Activated T-cell treated with anti-CD3 and anti-CD28 coated beads, Interleukin-2, amount 50 U/mL, for 72 hours (primary cell): ENCODE data around the gene RAB3GAP1. TPM values are rescaled to one million over a fixed set of nuclear protein-coding genes. Genes with fewer than 3 reads are reported as not detected.
A peak's percentile ranks its signal among the peaks of the same experiment; 100 is the strongest.

Experiments used
- ATAC-seq, 2 donors: fragments of 150-1000 bp; cut with Tn5 transposase; replicated peaks in 1 of 2; 2 replicates each; pipeline ENCODE4 v1.10.0; 2021; ENCODE audit warnings: moderate library complexity in 2 of 2, mild to moderate bottlenecking in 1 of 2
- DNase-seq, 2 donors: peaks; one replicate each; pipeline ENCODE4 v3.0.0; 2021 to 2022; ENCODE audit warnings: mixed read lengths in 1 of 2
- H3K27ac Mint-ChIP-seq: one replicate; pipeline ENCODE4 v1.8.0; 2022; ENCODE audit warnings: mild to moderate bottlenecking, moderate library complexity, mixed read lengths
- H3K27me3 Mint-ChIP-seq: one replicate; pipeline ENCODE4 v1.8.0; 2022; ENCODE audit warnings: low read depth, mixed read lengths
- H3K36me3 Mint-ChIP-seq, 2 donors: one replicate each; pipeline ENCODE4 v1.8.0; 2022; ENCODE audit warnings: mixed read lengths in 2 of 2, mild to moderate bottlenecking in 1 of 2; ENCODE audit not compliant: insufficient read depth in 2 of 2
- H3K4me1 Mint-ChIP-seq: one replicate; pipeline ENCODE4 v1.8.0; 2022; ENCODE audit warnings: low read depth, mixed read lengths
- H3K4me3 Mint-ChIP-seq, 2 donors: one replicate each; pipeline ENCODE4 v1.8.0; 2022; ENCODE audit warnings: mild to moderate bottlenecking in 2 of 2, mixed read lengths in 2 of 2, moderate library complexity in 2 of 2
- H3K9me3 Mint-ChIP-seq, 2 donors: one replicate each; pipeline ENCODE4 v1.8.0; 2022; ENCODE audit warnings: mixed read lengths in 2 of 2
- total RNA-seq, 2 donors: library from RNA; stranded (reverse); gene quantifications; one replicate each; pipeline ENCODE4 v1.2.3, GENCODE V29; 2022

The RAB3GAP1 gene
- total RNA-seq, 2 donors from 2014 or later: 51.4 to 59.7 TPM

GRCh38 chr2:135186054-135186453 is 134.0 kb downstream of the RAB3GAP1 start:
- DNase-seq (no peak), ATAC-seq (no peak)
- Mint-ChIP-seq H3K9me3 (peaks cover 4 to 12% of the 10 kb centered on the region in 2 donors), H3K27me3 (no peaks in the 10 kb centered on the region), H3K27ac (no peak overlapping the region), H3K36me3 (peaks cover 6 to 14% of the 10 kb centered on the region in 2 donors), H3K4me3 (no peak overlapping the region), H3K4me1 (no peaks in the 10 kb centered on the region)

- DNase-seq: no peak
- Mint-ChIP-seq H3K9me3 (peaks cover 4 to 12% of the 10 kb centered on the region in 2 donors), H3K27ac (no peak overlapping the region), H3K36me3 (peaks cover 6 to 14% of the 10 kb centered on the region in 2 donors), H3K4me1 (no peaks in the 10 kb centered on the region), H3K27me3 (no peaks in the 10 kb centered on the region), H3K4me3 (no peak overlapping the region)
- no peak for ATAC-seq
Observed at GRCh38 chr2:135187270-135187669, 135.2 kb downstream of the RAB3GAP1 start.

- H3K27ac Mint-ChIP-seq: peak overlapping the region; percentile 77
- DNase-seq: no peak
- H3K27me3 Mint-ChIP-seq: no peaks in the 10 kb centered on the region
Observed at GRCh38 chr2:135189148-135189547, 137.1 kb downstream of the RAB3GAP1 start.

GRCh38 chr2:135190799-135191198 is 138.7 kb downstream of the RAB3GAP1 start:
- H3K4me3 Mint-ChIP-seq: no peak overlapping the region
- H3K36me3 Mint-ChIP-seq: peaks cover 8 to 14% of the 10 kb centered on the region in 2 donors
- DNase-seq (no peak), ATAC-seq (no peak)
- no peak overlapping the region for H3K27ac Mint-ChIP-seq
- H3K9me3 Mint-ChIP-seq: peaks cover 7 to 20% of the 10 kb centered on the region in 2 donors
- no peaks in the 10 kb centered on the region for H3K27me3 Mint-ChIP-seq
- no peaks in the 10 kb centered on the region for H3K4me1 Mint-ChIP-seq

More at GRCh38 chr2:135189148-135189547, 137.1 kb downstream of the RAB3GAP1 start:
- no peak overlapping the region for H3K4me3 Mint-ChIP-seq
- H3K4me1 Mint-ChIP-seq: no peaks in the 10 kb centered on the region
- H3K36me3 Mint-ChIP-seq: peaks cover 8 to 14% of the 10 kb centered on the region in 2 donors
- H3K9me3 Mint-ChIP-seq: peaks cover 7 to 20% of the 10 kb centered on the region in 2 donors
- no peak for ATAC-seq

GRCh38 chr2:135198481-135198880 is 146.4 kb downstream of the RAB3GAP1 start:
- peaks cover 2% of the 10 kb centered on the region in 2 donors for H3K9me3 Mint-ChIP-seq
- ATAC-seq (no peak), DNase-seq (no peak)
- peaks cover 0 to 3% of the 10 kb centered on the region in 2 donors for H3K36me3 Mint-ChIP-seq
- no peaks in the 10 kb centered on the region for H3K27me3 Mint-ChIP-seq
- H3K4me3 Mint-ChIP-seq: no peak overlapping the region
- H3K4me1 Mint-ChIP-seq: no peaks in the 10 kb centered on the region
- H3K27ac Mint-ChIP-seq: no peak overlapping the region

- DNase-seq (no peak), ATAC-seq (no peak)
- no peak overlapping the region for H3K4me3 Mint-ChIP-seq
- peaks cover 0 to 3% of the 10 kb centered on the region in 2 donors for H3K36me3 Mint-ChIP-seq
- no peaks in the 10 kb centered on the region for H3K9me3 Mint-ChIP-seq
- H3K27me3 Mint-ChIP-seq: no peaks in the 10 kb centered on the region
- H3K27ac Mint-ChIP-seq: no peak overlapping the region
- H3K4me1 Mint-ChIP-seq: no peaks in the 10 kb centered on the region
Observed at GRCh38 chr2:135202751-135203150, 150.7 kb downstream of the RAB3GAP1 start.

- H3K4me1 Mint-ChIP-seq: no peaks in the 10 kb centered on the region
- no peak overlapping the region for H3K4me3 Mint-ChIP-seq
Observed at GRCh38 chr2:135203944-135204343, 151.9 kb downstream of the RAB3GAP1 start.

GRCh38 chr2:135208016-135208415 is 155.9 kb downstream of the RAB3GAP1 start:
- ATAC-seq: no peak
- H3K27ac Mint-ChIP-seq: no peak overlapping the region
- DNase-seq: no peak

More at GRCh38 chr2:135203944-135204343, 151.9 kb downstream of the RAB3GAP1 start:
- H3K27me3 Mint-ChIP-seq: no peaks in the 10 kb centered on the region
- H3K36me3 Mint-ChIP-seq: peaks cover 0 to 3% of the 10 kb centered on the region in 2 donors
- ATAC-seq (no peak), DNase-seq (no peak)
- H3K9me3 Mint-ChIP-seq: no peaks in the 10 kb centered on the region
- no peak overlapping the region for H3K27ac Mint-ChIP-seq

GRCh38 chr2:135212757-135213156 is 160.7 kb downstream of the RAB3GAP1 start:
- Mint-ChIP-seq H3K9me3 (no peaks in the 10 kb centered on the region), H3K27ac (no peak overlapping the region), H3K4me3 (no peak overlapping the region), H3K36me3 (no peaks in the 10 kb centered on the region), H3K4me1 (no peaks in the 10 kb centered on the region), H3K27me3 (no peaks in the 10 kb centered on the region)
- no peak for ATAC-seq
- DNase-seq: no peak

More at GRCh38 chr2:135208016-135208415, 155.9 kb downstream of the RAB3GAP1 start:
- Mint-ChIP-seq H3K27me3 (no peaks in the 10 kb centered on the region), H3K36me3 (no peaks in the 10 kb centered on the region), H3K9me3 (no peaks in the 10 kb centered on the region), H3K4me1 (no peaks in the 10 kb centered on the region), H3K4me3 (no peak overlapping the region)

- Mint-ChIP-seq H3K9me3 (no peaks in the 10 kb centered on the region), H3K27me3 (no peaks in the 10 kb centered on the region), H3K4me3 (no peak overlapping the region), H3K27ac (no peak overlapping the region), H3K4me1 (no peaks in the 10 kb centered on the region), H3K36me3 (no peaks in the 10 kb centered on the region)
- no peak for ATAC-seq
- DNase-seq: no peak
Observed at GRCh38 chr2:135218426-135218825, 166.3 kb downstream of the RAB3GAP1 start.

GRCh38 chr2:135219226-135219625 is 167.1 kb downstream of the RAB3GAP1 start:
- no peaks in the 10 kb centered on the region for H3K4me1 Mint-ChIP-seq
- H3K4me3 Mint-ChIP-seq: no peak overlapping the region
- DNase-seq (no peak), ATAC-seq (no peak)
- H3K36me3 Mint-ChIP-seq: no peaks in the 10 kb centered on the region
- H3K27me3 Mint-ChIP-seq: no peaks in the 10 kb centered on the region
- no peaks in the 10 kb centered on the region for H3K9me3 Mint-ChIP-seq
- no peak overlapping the region for H3K27ac Mint-ChIP-seq

Other genes with a start within 250 kb of the RAB3GAP1 start
- not detected for gene ACMSD, start 213.7 kb upstream of the RAB3GAP1 start, total RNA-seq
- gene CCNT2, start 133.5 kb upstream of the RAB3GAP1 start, total RNA-seq: 10 to 100 TPM; 37.8 to 44.0 TPM
- gene MAP3K19, start 4.8 kb upstream of the RAB3GAP1 start, total RNA-seq: not detected